ENCODE data around the gene ARHGEF4. TPM values are rescaled to one million over a fixed set of nuclear protein-coding genes. Genes with fewer than 3 reads are reported as not detected.

ARHGEF4 gene
- total RNA-seq, 2 experiments from 2014 or later = 4.2 to 4.3 TPM

- ATAC-seq (no peak), DNase-seq (no peak)
- Mint-ChIP-seq H3K4me3 (no peak overlapping the region), H3K27ac (no peak overlapping the region), H3K9me3 (no peaks in the 10 kb centered on the region), H3K27me3 (peaks cover 10% of the 10 kb centered on the region), H3K4me1 (ENCODE audit: low read depth) (no peaks in the 10 kb centered on the region), H3K36me3 (ENCODE audit: low read depth) (no peaks in the 10 kb centered on the region)
- ChIA-PET CTCF (no interaction called here), POLR2A (no interaction called here)
- intact Hi-C loops (cut with micrococcal nuclease) = no loop called here
- TF ChIP-seq CTCF (IDR thresholded peaks at IDR 0.05) = no peak
These were observed 75.8 kb downstream of the ARHGEF4 start for GRCh38 chr2:130912471-130912870.

- DNase-seq (no peak), ATAC-seq (no peak)
- CTCF ChIA-PET = no interaction called here
- Mint-ChIP-seq H3K9me3 (no peaks in the 10 kb centered on the region), H3K27ac (no peak overlapping the region), H3K4me1 (ENCODE audit: low read depth) (no peaks in the 10 kb centered on the region), H3K4me3 (no peak overlapping the region), H3K27me3 (peaks cover 8% of the 10 kb centered on the region), H3K36me3 (ENCODE audit: low read depth) (no peaks in the 10 kb centered on the region)
- intact Hi-C loops (cut with micrococcal nuclease) = no loop called here
- POLR2A ChIA-PET = no interaction called here
- TF ChIP-seq CTCF (IDR thresholded peaks at IDR 0.05) = no peak
These were observed 77.2 kb downstream of the ARHGEF4 start for GRCh38 chr2:130913891-130914290.

- CTCF ChIA-PET = interaction anchor here (1.0 kb wide), 1 partner anchor 118 kb away, joined by 3 read pairs; no protein-coding TSS in a partner anchor
- H3K9me3 Mint-ChIP-seq = no peaks in the 10 kb centered on the region
- POLR2A ChIA-PET = no interaction called here
- peaks cover 9% of the 10 kb centered on the region for H3K27me3 Mint-ChIP-seq
- ATAC-seq (no peak), DNase-seq (no peak)
- intact Hi-C loops (cut with micrococcal nuclease) = no loop called here
- no peak for TF ChIP-seq CTCF (IDR thresholded peaks at IDR 0.05)
- no peaks in the 10 kb centered on the region for H3K36me3 Mint-ChIP-seq (ENCODE audit: low read depth)
- H3K4me3 Mint-ChIP-seq = no peak overlapping the region
- no peaks in the 10 kb centered on the region for H3K4me1 Mint-ChIP-seq (ENCODE audit: low read depth)
- no peak overlapping the region for H3K27ac Mint-ChIP-seq
These were observed 78.4 kb downstream of the ARHGEF4 start for GRCh38 chr2:130915149-130915548.

- no peak for ATAC-seq
These were observed 79.1 kb downstream of the ARHGEF4 start for GRCh38 chr2:130915595-130916437.

More at GRCh38 chr2:130915595-130916437, 79.1 kb downstream of the ARHGEF4 start:
- H3K4me3 Mint-ChIP-seq = no peak overlapping the region
- no peaks in the 10 kb centered on the region for H3K9me3 Mint-ChIP-seq
- intact Hi-C loops (cut with micrococcal nuclease) = no loop called here
- TF ChIP-seq CTCF (IDR thresholded peaks at IDR 0.05) = no peak
- H3K4me1 Mint-ChIP-seq (ENCODE audit: low read depth) = no peaks in the 10 kb centered on the region
- POLR2A ChIA-PET = no interaction called here
- no peaks in the 10 kb centered on the region for H3K36me3 Mint-ChIP-seq (ENCODE audit: low read depth)
- H3K27me3 Mint-ChIP-seq = peaks cover 9% of the 10 kb centered on the region
- CTCF ChIA-PET = interaction anchor here (1.0 kb wide), 1 partner anchor 119 kb away, joined by 3 read pairs; no protein-coding TSS in a partner anchor
- H3K27ac Mint-ChIP-seq = no peak overlapping the region
- no peak for DNase-seq

Data from activated CD8-positive, alpha-beta T cell treated with anti-CD3 and anti-CD28 coated beads for 36 hours (primary cell).